ENCODE measurements around the gene AAK1. TPM values are rescaled to one million over a fixed set of nuclear protein-coding genes. Genes with fewer than 3 reads are reported as not detected.
"Not testable (repeated sequence)": the region's sequence is repeated elsewhere in the genome, so short reads cannot be mapped to it uniquely, and the experiment has no call there.

Gene AAK1
- polyA plus RNA-seq, 3 donors: 16.2 to 18.9 (median 18.0) TPM

DNA sequence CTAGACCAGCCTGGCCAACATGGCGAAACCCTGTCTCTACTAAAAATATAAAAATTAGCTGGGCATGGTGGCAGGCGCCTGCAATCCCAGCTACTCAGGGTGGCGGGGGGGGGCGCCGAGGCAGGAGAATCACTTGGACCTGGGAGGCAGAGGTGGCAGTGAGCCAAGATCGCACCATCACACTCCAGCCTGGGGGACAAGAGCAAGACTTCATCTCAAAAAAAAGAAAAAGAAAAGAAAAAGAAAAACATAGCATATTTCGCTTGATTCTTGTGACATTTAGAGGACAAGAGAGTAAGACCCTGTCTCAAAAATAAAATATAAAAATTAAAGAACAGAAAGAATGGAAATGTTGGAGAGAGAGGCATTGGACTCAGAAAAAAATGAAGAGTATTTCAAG, 224.4 kb downstream of the AAK1 start:
- not testable (repeated sequence) for DNase-seq (ENCODE audit: low read depth in 3 of 3, low spot score in 2 of 3)

DNA sequence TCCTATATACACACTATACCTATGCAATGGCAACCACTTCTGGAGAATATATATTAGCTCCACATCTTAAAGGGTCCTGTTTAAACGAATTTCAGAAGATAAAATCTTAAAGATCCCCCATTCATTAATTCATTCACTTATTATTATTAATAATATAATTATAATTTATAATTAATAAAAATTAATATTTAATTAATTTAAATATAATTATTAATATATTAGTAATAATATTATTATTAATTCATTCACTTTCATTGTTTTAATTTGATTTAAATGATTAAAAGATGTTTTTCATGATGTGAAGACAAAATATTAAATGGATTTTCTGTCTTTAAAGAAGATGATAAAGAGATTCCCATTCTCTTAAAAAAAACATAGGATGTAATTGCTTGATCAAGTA, 227.4 kb downstream of the AAK1 start:
- DNase-seq (ENCODE audit: low read depth in 3 of 3, low spot score in 2 of 3): no peak

Other genes starting within 250 kb of the AAK1 start
- 10 to 100 TPM; 66.7 to 69.8 (median 69.8) TPM for gene NFU1, start 206.3 kb downstream of the AAK1 start, polyA plus RNA-seq (ENCODE audit: insufficient read length in 3 of 3)
- gene ANXA4, start 98.4 kb upstream of the AAK1 start, polyA plus RNA-seq (ENCODE audit: insufficient read length in 3 of 3): 100 to 1,000 TPM; 230 to 308 (median 240) TPM
- gene GMCL1, start 185.9 kb upstream of the AAK1 start, polyA plus RNA-seq (ENCODE audit: insufficient read length in 3 of 3): 10 to 100 TPM; 30.7 to 32.5 (median 31.3) TPM

All from right renal cortex interstitium (tissue), 3 donors.